GM19238 (cell line): ENCODE data around the gene PELI1.

ENCODE experiments used
- DNase-seq: peaks from one replicate; pipeline ENCODE4 v3.0.0; 2011; ENCODE audit warnings: low spot score; ENCODE audit not compliant: insufficient read length

PELI1 gene

GRCh38 chr2:64144057-64145013 is at the start of gene PELI1:
PELI1 (minus strand) TSS chr2:64144420; CDS start chr2:64108310, 36,110 bp downstream.
- peak; percentile 71 for DNase-seq

- no peak for DNase-seq
Measured at GRCh38 chr2:64193491-64193890, 49.3 kb upstream of the PELI1 start.

GRCh38 chr2:64192664-64193105 is 48.5 kb upstream of the PELI1 start:
- DNase-seq: no peak

GRCh38 chr2:64192125-64192479 is 47.9 kb upstream of the PELI1 start:
- DNase-seq: no peak

GRCh38 chr2:64189586-64189985 is 45.4 kb upstream of the PELI1 start:
- DNase-seq: no peak

- no peak for DNase-seq
Measured at GRCh38 chr2:64189167-64189566, 44.9 kb upstream of the PELI1 start.

GRCh38 chr2:64186699-64187605 is 42.7 kb upstream of the PELI1 start:
- no peak for DNase-seq

- no peak for DNase-seq
Measured at GRCh38 chr2:64179582-64180321, 35.5 kb upstream of the PELI1 start.

- DNase-seq: no peak
Measured at GRCh38 chr2:64177315-64177714, 33.1 kb upstream of the PELI1 start.

GRCh38 chr2:64175419-64176197 is 31.4 kb upstream of the PELI1 start:
- DNase-seq: no peak

- DNase-seq: no peak
Measured at GRCh38 chr2:64173156-64174135, 29.2 kb upstream of the PELI1 start.

- DNase-seq: no peak
Measured at GRCh38 chr2:64168756-64169155, 24.5 kb upstream of the PELI1 start.

GRCh38 chr2:64168201-64168600 is 24.0 kb upstream of the PELI1 start:
- no peak for DNase-seq

- DNase-seq: no peak
Measured at GRCh38 chr2:64166637-64167420, 22.6 kb upstream of the PELI1 start.

- no peak for DNase-seq
Measured at GRCh38 chr2:64166212-64166611, 22.0 kb upstream of the PELI1 start.

- no peak for DNase-seq
Measured at GRCh38 chr2:64165706-64166105, 21.5 kb upstream of the PELI1 start.

- DNase-seq: no peak
Measured at GRCh38 chr2:64164629-64165028, 20.4 kb upstream of the PELI1 start.

- no peak for DNase-seq
Measured at GRCh38 chr2:64162516-64162915, 18.3 kb upstream of the PELI1 start.

GRCh38 chr2:64157792-64158191 is 13.6 kb upstream of the PELI1 start:
- DNase-seq: no peak
